ENCODE data around the gene STK32C. TPM values are rescaled to one million over a fixed set of nuclear protein-coding genes. Genes with fewer than 3 reads are reported as not detected.
A peak's percentile ranks its signal among the peaks of the same experiment; 100 is the strongest.

Gene STK32C
- total RNA-seq, 4 donors from 2014 or later = 9.4 to 18.1 (median 16.2) TPM

- H3K4me1 ChIP-seq = no peaks in the 10 kb centered on the region
- 89 to 98% methylated on average over 7 to 20 of the region's 21 CpGs for WGBS, 2 donors
- peaks cover 0 to 12% (median 0%) of the 10 kb centered on the region in 3 donors for H3K36me3 ChIP-seq
- no peaks in the 10 kb centered on the region for H3K27me3 ChIP-seq
- TF ChIP-seq POLR2A (IDR thresholded peaks at IDR 0.05) = no peak
- TF ChIP-seq, protein P1, sequence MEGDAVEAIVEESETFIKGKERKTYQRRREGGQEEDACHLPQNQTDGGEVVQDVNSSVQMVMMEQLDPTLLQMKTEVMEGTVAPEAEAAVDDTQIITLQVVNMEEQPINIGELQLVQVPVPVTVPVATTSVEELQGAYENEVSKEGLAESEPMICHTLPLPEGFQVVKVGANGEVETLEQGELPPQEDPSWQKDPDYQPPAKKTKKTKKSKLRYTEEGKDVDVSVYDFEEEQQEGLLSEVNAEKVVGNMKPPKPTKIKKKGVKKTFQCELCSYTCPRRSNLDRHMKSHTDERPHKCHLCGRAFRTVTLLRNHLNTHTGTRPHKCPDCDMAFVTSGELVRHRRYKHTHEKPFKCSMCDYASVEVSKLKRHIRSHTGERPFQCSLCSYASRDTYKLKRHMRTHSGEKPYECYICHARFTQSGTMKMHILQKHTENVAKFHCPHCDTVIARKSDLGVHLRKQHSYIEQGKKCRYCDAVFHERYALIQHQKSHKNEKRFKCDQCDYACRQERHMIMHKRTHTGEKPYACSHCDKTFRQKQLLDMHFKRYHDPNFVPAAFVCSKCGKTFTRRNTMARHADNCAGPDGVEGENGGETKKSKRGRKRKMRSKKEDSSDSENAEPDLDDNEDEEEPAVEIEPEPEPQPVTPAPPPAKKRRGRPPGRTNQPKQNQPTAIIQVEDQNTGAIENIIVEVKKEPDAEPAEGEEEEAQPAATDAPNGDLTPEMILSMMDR (IDR thresholded peaks at IDR 0.05) = no peak
- no peak for TF ChIP-seq EP300 (IDR thresholded peaks at IDR 0.05)
- no peak overlapping the region for H3K4me3 ChIP-seq
- no peaks in the 10 kb centered on the region for H3K9me3 ChIP-seq
- no peak overlapping the region for H3K27ac ChIP-seq
- DNase-seq (ENCODE audit: low spot score in 2 of 2) = no peak
Observed at GRCh38 chr10:132236161-132236560, 71.6 kb downstream of the STK32C start.

DNA sequence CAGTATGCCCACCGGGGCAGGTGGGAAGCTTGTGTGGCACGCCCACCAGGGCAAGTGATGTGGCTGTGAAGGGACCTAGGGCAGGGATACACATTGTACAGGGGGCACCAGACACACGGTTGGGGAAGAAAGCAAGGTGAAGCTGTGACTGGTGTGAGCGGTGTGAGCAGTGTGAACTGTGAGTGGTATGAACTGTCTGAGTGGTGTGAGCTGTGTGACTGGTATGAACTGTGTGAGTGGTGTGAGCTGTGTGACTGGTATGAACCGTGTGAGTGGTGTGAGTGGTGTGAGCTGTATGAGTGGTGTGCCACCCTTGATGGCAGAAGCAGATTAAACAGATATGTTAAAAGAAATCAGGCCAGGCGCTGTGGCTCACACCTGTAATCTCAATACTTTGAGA lies 72.9 kb downstream of the STK32C start:
- Histone ChIP-seq H3K27me3 (no peaks in the 10 kb centered on the region), H3K4me1 (peaks cover 0 to 7% (median 0%) of the 10 kb centered on the region in 4 donors), H3K9me3 (no peaks in the 10 kb centered on the region), H3K4me3 (no peak overlapping the region), H3K27ac (no peak overlapping the region), H3K36me3 (peaks cover 0 to 12% (median 0%) of the 10 kb centered on the region in 3 donors)
- no peak for DNase-seq (ENCODE audit: low spot score in 2 of 2)
- WGBS, 2 donors = 95 to 97% methylated on average over 6 of the region's 6 CpGs
- TF ChIP-seq EP300 (IDR thresholded peaks at IDR 0.05) (no peak), POLR2A (IDR thresholded peaks at IDR 0.05) (no peak)
- TF ChIP-seq, protein P1 (IDR thresholded peaks at IDR 0.05) = no peak

DNA sequence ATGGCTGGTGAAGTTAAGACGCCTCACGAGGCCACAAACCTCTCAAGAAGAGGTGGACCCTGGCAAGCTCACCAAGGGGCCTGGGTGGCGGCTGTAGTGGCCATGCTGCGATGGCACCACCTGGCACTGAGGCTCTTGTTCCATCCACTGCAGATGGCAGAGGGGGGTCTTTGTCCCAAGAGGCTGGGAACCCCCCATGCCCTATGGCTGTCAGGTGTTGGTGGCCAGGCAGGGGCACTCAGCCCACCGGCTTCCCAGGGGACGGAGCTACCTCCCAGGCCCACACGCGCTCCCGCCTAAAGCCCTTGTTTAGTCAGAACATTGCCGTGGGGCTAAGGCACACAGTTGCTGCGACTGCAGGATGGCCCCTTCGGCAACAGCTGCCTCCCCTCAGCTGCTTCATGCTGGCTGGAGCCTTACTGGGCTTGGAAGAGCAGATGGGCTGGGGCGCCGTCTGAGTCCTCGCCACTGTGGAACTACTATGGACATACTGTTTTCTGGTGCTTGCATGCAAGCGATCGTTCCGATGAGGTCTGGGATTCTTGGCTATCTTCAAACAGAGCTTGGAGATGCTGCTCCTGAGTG lies 74.2 kb downstream of the STK32C start:
- Histone ChIP-seq H3K9me3 (no peaks in the 10 kb centered on the region), H3K27ac (no peak overlapping the region), H3K27me3 (no peaks in the 10 kb centered on the region), H3K4me3 (no peak overlapping the region), H3K36me3 (peaks cover 0 to 12% (median 0%) of the 10 kb centered on the region in 3 donors), H3K4me1 (peaks cover 0 to 10% (median 0%) of the 10 kb centered on the region in 4 donors)
- WGBS, 2 donors = 82 to 87% methylated on average over 12 to 13 of the region's 18 CpGs
- DNase-seq (ENCODE audit: low spot score in 2 of 2) = no peak
- TF ChIP-seq, protein P1 (IDR thresholded peaks at IDR 0.05) = no peak
- TF ChIP-seq EP300 (IDR thresholded peaks at IDR 0.05) (no peak), POLR2A (IDR thresholded peaks at IDR 0.05) (no peak)

- Histone ChIP-seq H3K4me1 (peaks cover 0 to 10% (median 0%) of the 10 kb centered on the region in 4 donors), H3K4me3 (no peak overlapping the region), H3K36me3 (peaks cover 0 to 12% (median 0%) of the 10 kb centered on the region in 3 donors), H3K27ac (no peak overlapping the region), H3K27me3 (no peaks in the 10 kb centered on the region), H3K9me3 (no peaks in the 10 kb centered on the region)
- TF ChIP-seq, protein P1 (IDR thresholded peaks at IDR 0.05) = no peak
- TF ChIP-seq EP300 (IDR thresholded peaks at IDR 0.05) (no peak), POLR2A (IDR thresholded peaks at IDR 0.05) (no peak)
- no peak for DNase-seq (ENCODE audit: low spot score in 2 of 2)
- WGBS, 2 donors = 81 to 87% methylated on average over 6 to 9 of the region's 9 CpGs
Observed at GRCh38 chr10:132232981-132233380, 74.8 kb downstream of the STK32C start.

GRCh38 chr10:132232023-132232951 lies 75.5 kb downstream of the STK32C start:
- no peaks in the 10 kb centered on the region for H3K27me3 ChIP-seq
- peaks cover 0 to 12% (median 0%) of the 10 kb centered on the region in 3 donors for H3K36me3 ChIP-seq
- H3K27ac ChIP-seq = no peak overlapping the region
- DNase-seq (ENCODE audit: low spot score in 2 of 2) = peak in 1 of 2 donors; percentile 32
- no peak overlapping the region for H3K4me3 ChIP-seq
- no peaks in the 10 kb centered on the region for H3K9me3 ChIP-seq
- TF ChIP-seq, protein P1 (IDR thresholded peaks at IDR 0.05) = no peak
- TF ChIP-seq EP300 (IDR thresholded peaks at IDR 0.05) (no peak), POLR2A (IDR thresholded peaks at IDR 0.05) (no peak)
- 72 to 84% methylated on average over 33 to 35 of the region's 35 CpGs for WGBS, 2 donors
- H3K4me1 ChIP-seq = peaks cover 0 to 10% (median 0%) of the 10 kb centered on the region in 4 donors

Data from tibial nerve (tissue), 4 donors.